ENCODE measurements around the gene NEGR1.

Gene NEGR1

GRCh38 chr1:71666609-71667008 is 615.7 kb downstream of the NEGR1 start:
- no peak for DNase-seq

GRCh38 chr1:71660411-71660810 is 621.9 kb downstream of the NEGR1 start:
- DNase-seq, result no peak

GRCh38 chr1:71657891-71658679 is 624.3 kb downstream of the NEGR1 start:
- no peak for DNase-seq

- DNase-seq, result no peak
Observed at GRCh38 chr1:71656902-71657301, 625.4 kb downstream of the NEGR1 start.

GRCh38 chr1:71655604-71656003 is 626.7 kb downstream of the NEGR1 start:
- DNase-seq, result no peak

- no peak for DNase-seq
Observed at GRCh38 chr1:71653952-71654351, 628.4 kb downstream of the NEGR1 start.

- DNase-seq, result no peak
Observed at GRCh38 chr1:71651214-71651613, 631.1 kb downstream of the NEGR1 start.

- DNase-seq, result no peak
Observed at GRCh38 chr1:71650119-71650518, 632.2 kb downstream of the NEGR1 start.

- DNase-seq, result no peak
Observed at GRCh38 chr1:71649608-71650007, 632.7 kb downstream of the NEGR1 start.

GRCh38 chr1:71647513-71648300 is 634.6 kb downstream of the NEGR1 start:
- DNase-seq, result no peak

GRCh38 chr1:71645015-71645414 is 637.3 kb downstream of the NEGR1 start:
- DNase-seq, result no peak

- DNase-seq, result no peak
Observed at GRCh38 chr1:71641903-71642302, 640.4 kb downstream of the NEGR1 start.

GRCh38 chr1:71640998-71641397 is 641.3 kb downstream of the NEGR1 start:
- DNase-seq, result peak; percentile 40

GRCh38 chr1:71640116-71640515 is 642.2 kb downstream of the NEGR1 start:
- DNase-seq, result no peak

- DNase-seq, result no peak
Observed at GRCh38 chr1:71638081-71638766, 644.1 kb downstream of the NEGR1 start.

GRCh38 chr1:71635568-71635967 is 646.8 kb downstream of the NEGR1 start:
- DNase-seq, result no peak

- DNase-seq, result peak; percentile 63
Observed at GRCh38 chr1:71634159-71634558, 648.2 kb downstream of the NEGR1 start.

- no peak for DNase-seq
Observed at GRCh38 chr1:71630073-71630472, 652.3 kb downstream of the NEGR1 start.

GRCh38 chr1:71625004-71625403 is 657.3 kb downstream of the NEGR1 start:
- no peak for DNase-seq

GRCh38 chr1:71623888-71624287 is 658.5 kb downstream of the NEGR1 start:
- no peak for DNase-seq

- no peak for DNase-seq
Observed at GRCh38 chr1:71621785-71622184, 660.6 kb downstream of the NEGR1 start.

- no peak for DNase-seq
Observed at GRCh38 chr1:71618766-71619530, 663.4 kb downstream of the NEGR1 start.

GRCh38 chr1:71618191-71618590 is 664.1 kb downstream of the NEGR1 start:
- DNase-seq, result no peak

Measured in NCI-H748 treated with DMSO at 0.1 percent for 48 hours (cell line).